Tibial nerve (tissue), 4 donors: Measurements from ENCODE around the gene DAB1. TPM values are rescaled to one million over a fixed set of nuclear protein-coding genes. Genes with fewer than 3 reads are reported as not detected.
A peak's percentile ranks its signal among the peaks of the same experiment; 100 is the strongest.

Experiments
- DNase-seq, 2 donors: peaks; one replicate each; pipeline ENCODE4 v3.0.0-alpha.2; 2019; ENCODE audit warnings: low spot score in 2 of 2
- H3K27ac ChIP-seq, 4 donors: fragments of 200-600 bp; sonication (generic) in 3 of 4; one replicate each; pipeline ENCODE4 v1.5.1; 2017 to 2019; ENCODE audit warnings: mild to moderate bottlenecking in 1 of 4
- H3K27me3 ChIP-seq, 2 donors: fragments of 200-600 bp; sonication (generic) in 1 of 2; one replicate each; pipeline versions ENCODE4 v1.5.1 to v1.6.0; 2017 to 2019
- H3K36me3 ChIP-seq, 3 donors: fragments of 200-600 bp; sonication (generic); one replicate each; pipeline ENCODE4 v1.5.1; 2018 to 2019
- H3K4me1 ChIP-seq, 4 donors: fragments of 200-600 bp; sonication (generic) in 3 of 4; one replicate each; pipeline ENCODE4 v1.5.1; 2017 to 2019
- H3K4me3 ChIP-seq, 4 donors: fragments of 200-600 bp; sonication (generic) in 3 of 4; one replicate each; pipeline ENCODE4 v1.5.1; 2017 to 2019; ENCODE audit warnings: mild to moderate bottlenecking in 1 of 4, moderate library complexity in 1 of 4
- H3K9me3 ChIP-seq, 4 donors: fragments of 200-600 bp; sonication (generic) in 3 of 4; one replicate each; pipeline ENCODE4 v1.5.1; 2017 to 2019
- EP300 ChIP-seq, 2 donors: sonication (generic); formaldehyde crosslinking; IDR thresholded peaks; one replicate each; pipeline ENCODE4 v1.6.1; 2017; ENCODE audit warnings: antibody characterized with exemption in 2 of 2, mild to moderate bottlenecking in 1 of 2
- POLR2A ChIP-seq, 2 donors: fragments of 450-650 bp; IDR thresholded peaks; one replicate each; pipeline ENCODE4 v1.6.1; 2017; ENCODE audit warnings: antibody characterized with exemption in 2 of 2, mild to moderate bottlenecking in 2 of 2, moderate library complexity in 2 of 2
- WGBS, 2 donors: methylation state at CpG; one replicate each; pipeline ENCODE4 v1.1.5; 2018; 5-methylcytosine and 5-hydroxymethylcytosine counted together
- total RNA-seq, 4 donors: library from RNA; depleted of rRNA; stranded (reverse); fragments of >200 nt; gene quantifications; one replicate each; pipeline ENCODE4 v1.1.0, GENCODE V29; 2016
- TF ChIP-seq, protein P1 (sequence below), 5 experiments: fragments of 200-600 bp in 3 of 5; fragments of 450-650 bp in 2 of 5; sonication (generic) in 3 of 5; IDR thresholded peaks; one replicate each; pipeline ENCODE4 v1.5.1; 2016 to 2019; ENCODE audit warnings: antibody characterized with exemption in 5 of 5, mild to moderate bottlenecking in 3 of 5, moderate library complexity in 2 of 5

The DAB1 gene
- total RNA-seq, 4 donors from 2014 or later = 4.0 to 8.3 (median 4.4) TPM

DNA sequence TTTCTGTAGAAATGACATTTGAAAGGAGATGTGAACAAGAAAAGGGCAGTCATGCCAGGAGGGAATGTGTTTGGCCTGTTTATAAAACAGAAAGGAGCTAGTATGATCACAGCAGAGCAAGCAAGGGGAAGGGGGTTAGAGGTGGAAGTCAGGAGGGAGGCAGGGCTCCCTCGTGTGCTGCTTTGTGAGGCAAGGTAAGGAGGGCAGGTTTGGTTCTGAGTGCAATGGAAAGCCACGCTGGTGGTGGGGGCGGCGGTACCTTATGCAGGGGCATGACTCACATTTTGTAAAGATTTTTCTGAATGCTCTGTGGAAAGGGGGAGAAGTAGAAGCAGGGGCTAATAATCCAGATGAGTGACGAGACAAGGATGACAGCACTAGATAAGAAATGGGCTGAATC lies 260.5 kb downstream of the DAB1 start:
- no peaks in the 10 kb centered on the region for H3K9me3 ChIP-seq
- H3K27me3 ChIP-seq = no peaks in the 10 kb centered on the region
- TF ChIP-seq, protein P1, sequence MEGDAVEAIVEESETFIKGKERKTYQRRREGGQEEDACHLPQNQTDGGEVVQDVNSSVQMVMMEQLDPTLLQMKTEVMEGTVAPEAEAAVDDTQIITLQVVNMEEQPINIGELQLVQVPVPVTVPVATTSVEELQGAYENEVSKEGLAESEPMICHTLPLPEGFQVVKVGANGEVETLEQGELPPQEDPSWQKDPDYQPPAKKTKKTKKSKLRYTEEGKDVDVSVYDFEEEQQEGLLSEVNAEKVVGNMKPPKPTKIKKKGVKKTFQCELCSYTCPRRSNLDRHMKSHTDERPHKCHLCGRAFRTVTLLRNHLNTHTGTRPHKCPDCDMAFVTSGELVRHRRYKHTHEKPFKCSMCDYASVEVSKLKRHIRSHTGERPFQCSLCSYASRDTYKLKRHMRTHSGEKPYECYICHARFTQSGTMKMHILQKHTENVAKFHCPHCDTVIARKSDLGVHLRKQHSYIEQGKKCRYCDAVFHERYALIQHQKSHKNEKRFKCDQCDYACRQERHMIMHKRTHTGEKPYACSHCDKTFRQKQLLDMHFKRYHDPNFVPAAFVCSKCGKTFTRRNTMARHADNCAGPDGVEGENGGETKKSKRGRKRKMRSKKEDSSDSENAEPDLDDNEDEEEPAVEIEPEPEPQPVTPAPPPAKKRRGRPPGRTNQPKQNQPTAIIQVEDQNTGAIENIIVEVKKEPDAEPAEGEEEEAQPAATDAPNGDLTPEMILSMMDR (IDR thresholded peaks at IDR 0.05) = no peak
- no peak for TF ChIP-seq POLR2A (IDR thresholded peaks at IDR 0.05)
- TF ChIP-seq EP300 (IDR thresholded peaks at IDR 0.05) = no peak
- WGBS, 2 donors = 68 to 78% methylated on average over 5 of the region's 5 CpGs
- peak overlapping the region in 2 of 4 donors; percentile 54 to 63 for H3K27ac ChIP-seq
- H3K4me1 ChIP-seq = peaks cover 0 to 17% (median 1%) of the 10 kb centered on the region in 4 donors
- no peak for DNase-seq
- H3K36me3 ChIP-seq = no peaks in the 10 kb centered on the region
- no peak overlapping the region for H3K4me3 ChIP-seq

GRCh38 chr1:57162607-57163261 lies 261.1 kb downstream of the DAB1 start:
- no peak overlapping the region for H3K4me3 ChIP-seq
- no peak for DNase-seq
- peak overlapping the region in 2 of 4 donors; percentile 54 to 63 for H3K27ac ChIP-seq
- no peaks in the 10 kb centered on the region for H3K27me3 ChIP-seq
- H3K36me3 ChIP-seq = no peaks in the 10 kb centered on the region
- peaks cover 0 to 23% (median 4%) of the 10 kb centered on the region in 4 donors for H3K4me1 ChIP-seq
- TF ChIP-seq POLR2A (IDR thresholded peaks at IDR 0.05) (no peak), EP300 (IDR thresholded peaks at IDR 0.05) (no peak)
- TF ChIP-seq, protein P1 (IDR thresholded peaks at IDR 0.05) = no peak
- H3K9me3 ChIP-seq = no peaks in the 10 kb centered on the region
- WGBS, 2 donors = 43 to 46% methylated on average over 4 of the region's 4 CpGs

- 91 to 92% methylated on average over 4 of the region's 4 CpGs for WGBS, 2 donors
- TF ChIP-seq EP300 (IDR thresholded peaks at IDR 0.05) (no peak), POLR2A (IDR thresholded peaks at IDR 0.05) (no peak)
- peaks cover 0 to 23% (median 5%) of the 10 kb centered on the region in 4 donors for H3K4me1 ChIP-seq
Measured at GRCh38 chr1:57160594-57160993, 263.3 kb downstream of the DAB1 start.

GRCh38 chr1:57158604-57158998 lies 265.3 kb downstream of the DAB1 start:
- no peak overlapping the region for H3K4me3 ChIP-seq
- peaks cover 0 to 22% (median 5%) of the 10 kb centered on the region in 4 donors for H3K4me1 ChIP-seq
- no peak for DNase-seq
- H3K27me3 ChIP-seq = no peaks in the 10 kb centered on the region
- no peak overlapping the region for H3K27ac ChIP-seq
- H3K36me3 ChIP-seq = no peaks in the 10 kb centered on the region
- no peak for TF ChIP-seq EP300 (IDR thresholded peaks at IDR 0.05)
- TF ChIP-seq, protein P1 (IDR thresholded peaks at IDR 0.05) = no peak
- H3K9me3 ChIP-seq = no peaks in the 10 kb centered on the region
- WGBS, 2 donors = 60 to 61% methylated on average over 1 of the region's 1 CpG

More at GRCh38 chr1:57160594-57160993, 263.3 kb downstream of the DAB1 start:
- Histone ChIP-seq H3K4me3 (no peak overlapping the region), H3K27ac (no peak overlapping the region), H3K27me3 (no peaks in the 10 kb centered on the region), H3K36me3 (no peaks in the 10 kb centered on the region), H3K9me3 (no peaks in the 10 kb centered on the region)
- DNase-seq = no peak

DNA sequence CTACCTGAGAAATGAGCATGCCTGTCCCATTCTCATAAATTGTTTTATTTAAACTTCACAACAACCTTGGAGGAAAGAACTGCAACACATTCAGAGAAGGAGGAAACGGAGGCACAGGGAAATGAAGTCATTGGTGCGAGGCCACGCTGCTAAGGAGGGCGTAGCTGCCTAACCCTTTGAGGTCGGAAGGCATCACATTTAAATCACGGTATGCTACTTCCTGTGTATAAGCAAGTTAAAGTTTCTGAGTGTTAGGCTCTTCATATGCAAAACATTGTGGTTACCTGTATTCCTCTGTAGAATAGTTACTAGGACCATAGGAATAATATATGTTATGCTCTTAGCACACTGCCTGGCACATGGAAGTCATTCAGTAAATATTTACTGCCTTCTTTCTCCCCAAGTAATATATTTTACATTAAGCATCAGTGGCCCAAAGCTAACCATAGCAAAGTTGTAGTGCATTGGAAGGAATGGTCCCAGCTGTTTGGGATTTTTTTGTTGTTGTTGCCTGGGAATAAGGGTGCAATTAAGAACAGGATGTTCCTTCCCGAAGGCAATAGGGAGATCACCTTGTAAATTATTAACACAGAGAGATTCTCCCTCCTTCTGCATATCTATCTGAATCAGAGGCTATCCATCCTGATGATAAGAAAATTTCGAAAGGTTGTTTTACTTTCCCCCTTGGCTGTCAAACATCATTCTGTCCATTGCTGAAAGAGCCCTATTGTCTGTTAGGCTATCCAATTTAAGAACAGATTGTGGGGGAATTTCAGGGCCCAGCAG lies 265.8 kb downstream of the DAB1 start:
- Histone ChIP-seq H3K27me3 (no peaks in the 10 kb centered on the region), H3K4me1 (peaks cover 0 to 17% (median 5%) of the 10 kb centered on the region in 4 donors), H3K9me3 (no peaks in the 10 kb centered on the region), H3K36me3 (no peaks in the 10 kb centered on the region), H3K27ac (no peak overlapping the region), H3K4me3 (no peak overlapping the region)
- TF ChIP-seq POLR2A (IDR thresholded peaks at IDR 0.05) = no peak
- TF ChIP-seq, protein P1 (IDR thresholded peaks at IDR 0.05) = no peak
- TF ChIP-seq EP300 (IDR thresholded peaks at IDR 0.05) = no peak
- DNase-seq = no peak
- 65 to 72% methylated on average over 8 of the region's 8 CpGs for WGBS, 2 donors
